ENCODE data around the gene SLC13A1. TPM values are rescaled to one million over a fixed set of nuclear protein-coding genes. Genes with fewer than 3 reads are reported as not detected.
"Not testable (repeated sequence)": the region's sequence is repeated elsewhere in the genome, so short reads cannot be mapped to it uniquely, and the experiment has no call there.

SLC13A1 gene
- total RNA-seq, 1 experiment from 2014 or later, result not detected

GRCh38 chr7:123231021-123232000 lies 31.5 kb upstream of the SLC13A1 start:
- H3K4me3 Mint-ChIP-seq (ENCODE audit: unreplicated experiment), result no peak overlapping the region
- no TSS peak for BruUV-seq (replicated peaks)
- H3K27ac Mint-ChIP-seq (ENCODE audit: low read depth, unreplicated experiment), result no peak overlapping the region
- H3K27me3 Mint-ChIP-seq (ENCODE audit: insufficient read depth, unreplicated experiment), result no peaks in the 10 kb centered on the region
- H3K36me3 Mint-ChIP-seq (ENCODE audit: insufficient read depth, unreplicated experiment), result no peaks in the 10 kb centered on the region
- no peaks in the 10 kb centered on the region for H3K9me3 Mint-ChIP-seq (ENCODE audit: unreplicated experiment)
- intact Hi-C loops (cut with micrococcal nuclease), result no loop called here
- CTCF ChIA-PET, result interaction anchor here (1.1 to 1.6 kb wide), 2 partner anchors 122 to 136 kb away, joined by 3 to 6 read pairs; no protein-coding TSS in a partner anchor
- DNase-seq (ENCODE audit: unreplicated experiment), result no peak
- no peak for TF ChIP-seq CTCF (IDR thresholded peaks at IDR 0.05; ENCODE audit: unreplicated experiment)
- POLR2A ChIA-PET, result no interaction called here
- peaks cover 5% of the 10 kb centered on the region for H3K4me1 Mint-ChIP-seq (ENCODE audit: insufficient read depth, unreplicated experiment)

- intact Hi-C loops (cut with micrococcal nuclease), result no loop called here
- H3K36me3 Mint-ChIP-seq (ENCODE audit: insufficient read depth, unreplicated experiment), result no peaks in the 10 kb centered on the region
- CTCF ChIA-PET, result interaction anchor here (1.1 to 1.6 kb wide), 2 partner anchors 123 to 137 kb away, joined by 3 to 6 read pairs; no protein-coding TSS in a partner anchor
- H3K4me3 Mint-ChIP-seq (ENCODE audit: unreplicated experiment), result no peak overlapping the region
- TF ChIP-seq CTCF (IDR thresholded peaks at IDR 0.05; ENCODE audit: unreplicated experiment), result no peak
- H3K27ac Mint-ChIP-seq (ENCODE audit: low read depth, unreplicated experiment), result no peak overlapping the region
- POLR2A ChIA-PET, result no interaction called here
- no peak for DNase-seq (ENCODE audit: unreplicated experiment)
- BruUV-seq (replicated peaks), result no TSS peak
- peaks cover 5% of the 10 kb centered on the region for H3K4me1 Mint-ChIP-seq (ENCODE audit: insufficient read depth, unreplicated experiment)
- H3K9me3 Mint-ChIP-seq (ENCODE audit: unreplicated experiment), result peaks cover 3% of the 10 kb centered on the region
- H3K27me3 Mint-ChIP-seq (ENCODE audit: insufficient read depth, unreplicated experiment), result no peaks in the 10 kb centered on the region
Measured at GRCh38 chr7:123230603-123231002, 30.8 kb upstream of the SLC13A1 start.

GRCh38 chr7:123230147-123230546 lies 30.4 kb upstream of the SLC13A1 start:
- Mint-ChIP-seq H3K27ac (ENCODE audit: low read depth, unreplicated experiment) (no peak overlapping the region), H3K27me3 (ENCODE audit: insufficient read depth, unreplicated experiment) (no peaks in the 10 kb centered on the region), H3K4me1 (ENCODE audit: insufficient read depth, unreplicated experiment) (peaks cover 5% of the 10 kb centered on the region), H3K9me3 (ENCODE audit: unreplicated experiment) (peaks cover 7% of the 10 kb centered on the region), H3K36me3 (ENCODE audit: insufficient read depth, unreplicated experiment) (no peaks in the 10 kb centered on the region), H3K4me3 (ENCODE audit: unreplicated experiment) (no peak overlapping the region)
- DNase-seq (ENCODE audit: unreplicated experiment), result no peak
- POLR2A ChIA-PET, result no interaction called here
- BruUV-seq (replicated peaks), result no TSS peak
- intact Hi-C loops (cut with micrococcal nuclease), result no loop called here
- no peak for TF ChIP-seq CTCF (IDR thresholded peaks at IDR 0.05; ENCODE audit: unreplicated experiment)
- CTCF ChIA-PET, result interaction anchor here (0.7 to 1.1 kb wide), 2 partner anchors 22 to 124 kb away, joined by 3 read pairs; no protein-coding TSS in a partner anchor

GRCh38 chr7:123229426-123229825 lies 29.7 kb upstream of the SLC13A1 start:
- intact Hi-C loops (cut with micrococcal nuclease), result no loop called here
- Mint-ChIP-seq H3K27me3 (ENCODE audit: insufficient read depth, unreplicated experiment) (no peaks in the 10 kb centered on the region), H3K36me3 (ENCODE audit: insufficient read depth, unreplicated experiment) (no peaks in the 10 kb centered on the region), H3K4me1 (ENCODE audit: insufficient read depth, unreplicated experiment) (peaks cover 5% of the 10 kb centered on the region), H3K9me3 (ENCODE audit: unreplicated experiment) (peaks cover 11% of the 10 kb centered on the region), H3K4me3 (ENCODE audit: unreplicated experiment) (no peak overlapping the region), H3K27ac (ENCODE audit: low read depth, unreplicated experiment) (peak overlapping the region; percentile 32)
- POLR2A ChIA-PET, result no interaction called here
- CTCF ChIA-PET, result interaction anchor here (0.6 to 0.7 kb wide), 2 partner anchors 22 to 29 kb away, joined by 3 read pairs; no protein-coding TSS in a partner anchor
- BruUV-seq (replicated peaks), result no TSS peak
- no peak for DNase-seq (ENCODE audit: unreplicated experiment)
- no peak for TF ChIP-seq CTCF (IDR thresholded peaks at IDR 0.05; ENCODE audit: unreplicated experiment)

- H3K4me3 Mint-ChIP-seq (ENCODE audit: unreplicated experiment); CTCF ChIA-PET; intact Hi-C loops (cut with micrococcal nuclease); BruUV-seq (replicated peaks); H3K27ac Mint-ChIP-seq (ENCODE audit: low read depth, unreplicated experiment); H3K36me3 Mint-ChIP-seq (ENCODE audit: insufficient read depth, unreplicated experiment); H3K27me3 Mint-ChIP-seq (ENCODE audit: insufficient read depth, unreplicated experiment); DNase-seq (ENCODE audit: unreplicated experiment); H3K4me1 Mint-ChIP-seq (ENCODE audit: insufficient read depth, unreplicated experiment); POLR2A ChIA-PET: not testable (repeated sequence)
- H3K9me3 Mint-ChIP-seq (ENCODE audit: unreplicated experiment), result peaks cover 11% of the 10 kb centered on the region
Measured at GRCh38 chr7:123227666-123228065, 27.9 kb upstream of the SLC13A1 start.

All from MCF 10A (cell line).